ENCODE results near the gene COL1A1.

Gene COL1A1

DNA sequence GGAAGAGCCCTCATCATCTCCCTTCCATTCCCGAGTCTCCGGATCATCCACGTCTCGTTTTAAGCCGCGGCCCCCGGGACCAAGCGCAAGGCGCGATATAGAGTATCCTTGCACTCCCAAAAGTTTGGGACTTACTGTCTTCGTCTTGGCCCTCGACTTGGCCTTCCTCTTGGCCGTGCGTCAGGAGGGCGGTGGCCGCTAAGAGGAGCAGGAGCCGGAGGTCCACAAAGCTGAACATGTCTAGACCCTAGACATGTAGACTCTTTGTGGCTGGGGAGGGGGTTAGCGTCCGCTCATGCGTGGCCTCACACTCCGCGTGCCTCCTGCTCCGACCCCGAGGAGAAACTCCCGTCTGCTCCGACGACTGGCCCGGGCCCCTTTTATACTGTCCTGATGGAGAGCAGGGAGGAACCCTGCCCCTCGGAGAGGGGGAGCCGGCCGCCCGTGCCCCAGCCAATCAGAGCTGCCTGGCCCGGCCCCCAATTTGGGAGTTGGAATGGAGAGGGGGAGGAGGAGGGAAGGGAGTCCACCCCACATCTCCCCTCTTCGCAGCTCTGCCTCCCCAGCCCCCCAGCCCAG, at the start of gene COL1A1:
Gene COL1A1, minus strand, starts transcription at position 356 of the 579 bp plus-strand sequence. Its CDS starts 118 bp downstream, at position 238.
- no peak for DNase-seq

DNA sequence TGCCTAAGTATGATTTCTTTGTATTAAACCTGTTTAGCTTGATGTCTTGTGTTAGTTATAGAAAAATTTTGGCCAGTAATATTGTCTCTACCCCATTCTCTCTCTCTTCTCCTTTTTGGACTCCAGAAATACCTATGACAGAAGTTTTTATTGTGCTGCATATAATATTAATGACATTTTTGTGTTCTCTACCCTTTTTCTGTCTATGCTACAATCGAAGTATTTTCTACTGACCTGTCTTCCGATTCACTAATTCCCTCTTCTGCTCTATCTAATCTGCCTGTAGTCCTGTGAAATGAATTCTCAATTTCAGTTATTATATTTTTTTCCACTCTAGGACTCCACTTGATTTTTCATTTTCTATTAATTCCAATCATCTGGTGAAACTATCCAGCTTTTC, 46.8 kb upstream of the COL1A1 start:
- no peak for DNase-seq

DNA sequence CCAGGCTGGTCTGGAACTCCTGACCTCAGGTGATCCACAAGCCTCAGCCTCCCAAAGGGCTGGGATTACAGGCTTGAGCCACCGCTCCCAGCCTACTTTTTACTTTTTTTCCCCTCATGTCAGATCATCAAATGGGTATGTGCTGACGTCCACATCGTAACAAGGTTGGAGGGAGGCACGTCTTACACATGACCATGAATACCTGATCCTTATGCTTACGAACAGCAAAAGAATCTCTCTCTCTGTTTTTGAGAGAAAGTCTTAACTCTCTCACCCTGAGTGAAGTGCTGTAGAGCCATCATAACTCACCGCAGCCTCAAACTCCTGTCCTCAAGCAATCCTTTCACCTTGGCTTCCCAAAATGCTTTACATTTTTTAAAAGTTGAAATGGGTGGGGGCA, 43.3 kb upstream of the COL1A1 start:
- no peak for DNase-seq

DNA sequence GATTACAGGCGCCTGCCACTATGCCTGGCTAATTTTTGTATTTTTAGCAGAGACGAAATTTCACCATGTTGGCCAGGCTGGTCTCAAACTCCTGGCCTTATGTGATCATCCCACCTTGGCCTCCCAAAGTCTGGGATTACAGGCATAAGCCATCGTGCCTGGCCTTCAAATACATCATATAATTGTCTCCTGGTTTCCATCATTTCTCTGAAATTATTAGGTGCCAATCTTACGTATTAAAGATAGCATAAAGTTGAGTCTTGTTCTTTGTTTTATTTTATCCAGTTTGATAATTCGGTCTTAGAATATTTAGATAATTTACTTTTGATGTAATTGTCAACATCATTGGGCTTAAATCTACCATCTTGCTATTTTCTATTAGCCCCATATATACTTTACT, 40.0 kb upstream of the COL1A1 start:
- no peak for DNase-seq

DNA sequence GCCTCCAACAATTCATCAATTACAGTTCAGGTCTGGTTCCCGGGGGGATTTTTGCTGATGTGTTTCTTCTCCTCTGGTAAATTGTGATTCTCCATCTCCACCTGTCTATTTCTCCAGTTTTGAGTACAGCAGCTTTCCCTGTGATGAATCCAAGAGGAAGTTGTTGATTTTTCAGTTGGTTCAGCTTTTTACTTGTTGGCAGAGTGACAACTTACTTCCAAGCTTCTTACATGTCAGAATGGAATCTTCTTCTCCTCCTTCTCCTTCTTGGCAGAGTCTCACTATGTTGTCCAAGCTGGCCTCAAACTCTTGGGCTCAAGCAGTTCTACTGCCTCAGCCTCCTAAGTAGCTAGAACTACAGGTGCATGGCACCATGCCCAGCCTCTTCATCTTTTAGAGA, 39.4 kb upstream of the COL1A1 start:
- no peak for DNase-seq

DNA sequence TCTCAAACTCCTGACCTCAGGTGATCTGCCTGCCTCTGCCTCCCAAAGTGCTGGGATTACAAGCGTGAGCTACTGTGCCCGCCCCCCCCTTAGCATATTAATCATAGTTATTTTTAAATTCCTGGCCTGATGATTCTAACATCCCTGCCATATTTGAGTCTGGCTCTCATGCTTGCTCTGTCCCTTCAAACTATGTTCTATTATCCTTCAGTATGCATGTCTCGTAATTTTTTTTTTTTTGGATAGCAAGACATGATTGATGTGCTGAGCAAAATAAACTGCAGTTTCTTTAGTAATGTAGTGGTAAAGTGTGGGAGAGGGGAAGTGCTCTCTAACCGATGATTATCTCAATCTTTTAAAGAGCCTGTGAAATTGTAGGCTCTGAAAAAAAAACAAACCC, 38.5 kb upstream of the COL1A1 start:
- no peak for DNase-seq

DNA sequence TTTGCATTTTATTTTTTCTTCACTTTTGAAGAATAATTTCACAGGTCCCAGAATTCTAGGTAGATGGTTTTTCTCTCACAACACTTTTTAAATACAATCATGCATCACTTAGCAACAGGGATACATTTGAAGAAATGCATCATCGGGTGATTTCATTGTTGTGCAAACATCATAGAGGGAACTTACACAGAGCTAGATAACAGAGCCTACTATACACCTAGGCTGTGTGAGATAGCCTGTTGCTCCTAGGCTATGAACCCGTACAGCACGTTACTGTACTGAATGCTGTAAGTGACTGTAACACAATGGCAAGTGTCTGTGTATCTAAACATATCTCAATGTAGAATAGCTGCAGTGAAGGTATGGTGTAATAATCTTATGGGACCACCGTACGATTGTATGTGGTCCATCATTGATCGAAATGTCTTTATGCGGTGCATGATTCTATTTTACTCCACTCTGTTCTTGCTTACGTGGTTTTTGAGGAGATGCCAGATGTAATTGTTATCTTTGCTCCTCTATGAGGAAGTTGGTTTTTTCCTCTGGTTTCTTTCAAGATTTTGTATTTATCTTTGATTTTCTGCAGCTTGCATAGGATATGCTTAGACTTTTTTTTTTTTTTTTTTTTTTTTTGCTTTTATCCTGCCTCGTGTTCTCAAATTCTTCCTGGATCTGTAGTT, 37.3 kb upstream of the COL1A1 start:
- DNase-seq: no peak

DNA sequence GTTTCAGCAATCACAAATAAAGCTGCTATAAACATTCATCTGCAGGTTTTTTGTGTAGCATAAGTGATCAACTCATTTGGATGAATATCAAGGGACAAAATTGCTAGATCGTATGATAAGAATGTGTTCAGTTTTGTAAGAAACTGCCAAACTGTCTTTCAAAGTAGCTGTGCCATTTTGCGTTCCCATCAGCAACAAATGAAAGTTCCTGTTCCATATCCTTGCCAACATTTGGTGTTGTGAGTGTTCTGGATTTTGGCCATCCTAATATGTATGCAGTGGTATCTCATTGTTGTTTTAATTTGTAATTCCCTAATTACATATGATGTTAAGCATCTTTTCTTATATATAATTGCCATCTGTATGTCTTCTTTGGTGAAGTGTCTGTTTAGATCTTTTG, 36.5 kb upstream of the COL1A1 start:
- DNase-seq: no peak

DNA sequence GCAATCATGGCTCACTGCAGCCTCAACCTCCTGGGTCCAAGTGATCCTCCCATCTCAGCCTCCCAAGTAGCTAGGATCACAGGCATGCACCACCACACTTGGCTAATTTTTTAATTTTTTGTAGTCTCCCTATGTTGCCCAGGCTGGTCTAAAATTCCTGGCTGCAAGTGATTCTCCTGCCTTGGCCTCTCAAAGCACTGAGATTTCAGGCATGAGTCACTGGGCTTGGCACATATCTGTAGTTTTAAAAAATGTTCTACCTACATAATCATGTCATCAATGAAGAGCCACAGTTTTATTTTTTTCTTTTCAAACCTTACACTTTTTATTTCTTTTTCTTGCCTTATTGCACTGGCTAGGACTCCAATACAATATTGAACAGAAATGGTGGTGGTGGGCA, 33.1 kb upstream of the COL1A1 start:
- DNase-seq: no peak

DNA sequence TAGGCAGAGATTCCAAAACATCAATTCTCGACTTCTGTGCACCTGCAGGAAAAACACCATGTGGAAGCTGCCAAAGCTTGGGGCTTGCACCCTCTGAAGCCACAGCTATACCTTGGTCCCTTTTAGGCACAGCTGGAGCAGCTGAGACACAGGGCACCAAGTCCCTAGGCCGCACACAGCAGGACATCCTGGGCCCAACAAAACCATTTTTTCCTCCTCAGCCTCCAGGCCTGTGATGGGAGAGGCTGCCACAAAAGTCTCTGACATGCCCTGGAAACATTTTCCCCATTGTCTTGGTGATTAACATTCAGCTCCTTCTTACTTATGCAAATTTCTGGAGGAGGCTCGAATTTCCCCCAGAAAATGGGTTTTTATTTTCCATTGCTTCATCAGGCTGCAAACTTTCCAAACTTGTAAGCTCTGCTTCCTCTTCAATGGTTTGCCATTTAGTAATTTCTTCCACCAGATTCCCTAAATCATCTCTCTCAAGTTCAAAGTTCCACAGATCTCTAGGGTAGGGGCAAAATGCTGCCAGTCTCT, 24.3 kb upstream of the COL1A1 start:
- DNase-seq: no peak

DNA sequence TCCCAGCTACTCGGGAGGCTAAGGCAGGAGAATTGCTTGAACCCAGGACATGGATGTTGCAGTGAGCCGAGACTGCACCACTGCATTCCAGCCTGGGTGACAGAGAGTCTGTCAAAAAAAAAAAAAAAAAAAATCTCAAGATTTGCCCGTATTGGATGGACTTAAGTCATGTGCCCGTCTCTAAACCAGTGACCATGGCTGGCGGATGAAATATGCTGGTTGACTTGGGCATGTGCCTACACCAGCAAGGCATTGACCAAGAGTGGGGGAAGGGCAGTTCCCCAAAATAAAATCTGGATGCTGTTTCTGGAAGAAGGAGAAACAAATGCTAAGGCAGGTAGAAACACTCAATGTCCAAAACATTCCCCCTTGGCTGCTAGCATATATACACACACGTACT, 21.5 kb upstream of the COL1A1 start:
- DNase-seq: no peak

DNA sequence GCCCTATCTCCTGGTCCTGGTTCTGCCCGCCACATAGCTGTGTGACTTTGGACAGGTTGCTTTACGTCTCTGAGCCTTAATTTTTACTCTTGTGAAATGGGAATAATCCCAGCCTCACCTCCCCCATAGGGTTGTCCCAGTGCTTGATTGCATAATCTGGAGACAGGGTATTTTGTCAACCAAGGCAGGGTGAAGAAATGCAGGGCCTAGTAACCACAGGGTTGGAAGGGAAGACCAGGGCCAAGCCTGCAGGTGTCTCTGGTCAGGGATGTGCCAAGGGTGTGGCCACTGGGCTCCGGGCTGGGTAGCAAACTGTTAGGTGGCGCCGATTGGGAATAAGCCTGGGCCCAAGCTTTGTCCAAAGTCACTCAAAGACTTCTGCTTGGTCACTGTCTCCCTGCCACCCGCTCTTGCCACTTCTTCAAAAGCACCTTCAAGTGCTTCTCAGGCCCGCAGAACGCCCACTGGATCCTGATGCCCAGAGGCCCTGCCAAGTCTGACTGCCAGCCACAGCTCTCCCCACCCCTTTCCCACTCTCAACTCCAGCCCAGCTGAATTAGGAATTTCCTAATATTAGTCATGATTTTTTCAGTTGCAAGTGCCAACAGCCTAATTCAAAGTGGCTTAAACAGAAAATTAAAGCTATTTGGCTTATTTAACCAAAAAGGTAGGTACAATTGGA, 20.6 kb upstream of the COL1A1 start:
- DNase-seq: no peak

DNA sequence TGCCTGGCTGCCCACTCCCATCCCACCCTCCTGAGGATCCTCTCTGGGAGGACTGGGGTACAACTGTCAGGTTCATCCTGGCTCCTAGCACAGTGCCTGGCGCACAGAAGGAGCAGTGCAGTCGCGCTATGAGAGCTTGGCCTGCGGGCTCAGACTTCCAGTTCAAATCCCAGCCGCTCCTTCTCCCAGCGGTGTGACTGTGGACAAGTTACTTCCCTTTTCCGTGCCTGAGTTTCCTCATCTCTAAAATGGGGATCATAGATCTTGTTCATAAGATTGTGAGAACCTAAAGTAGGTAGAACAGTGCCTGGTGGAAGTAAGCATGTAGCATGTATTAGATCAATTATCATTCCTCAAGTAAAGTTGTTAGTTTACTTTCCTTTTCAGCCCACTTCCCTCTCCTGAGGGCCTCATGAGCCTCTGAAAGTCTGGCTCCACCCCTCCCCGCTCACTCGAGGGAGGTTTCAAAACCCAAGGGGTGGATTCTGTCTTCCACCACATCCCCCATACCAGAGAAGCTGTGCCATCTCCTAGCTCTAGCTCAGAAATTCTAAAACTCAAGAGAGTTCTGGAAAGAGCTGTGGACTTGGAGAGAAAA, 19.9 kb upstream of the COL1A1 start:
- peak; percentile 36 to 66 for DNase-seq

DNA sequence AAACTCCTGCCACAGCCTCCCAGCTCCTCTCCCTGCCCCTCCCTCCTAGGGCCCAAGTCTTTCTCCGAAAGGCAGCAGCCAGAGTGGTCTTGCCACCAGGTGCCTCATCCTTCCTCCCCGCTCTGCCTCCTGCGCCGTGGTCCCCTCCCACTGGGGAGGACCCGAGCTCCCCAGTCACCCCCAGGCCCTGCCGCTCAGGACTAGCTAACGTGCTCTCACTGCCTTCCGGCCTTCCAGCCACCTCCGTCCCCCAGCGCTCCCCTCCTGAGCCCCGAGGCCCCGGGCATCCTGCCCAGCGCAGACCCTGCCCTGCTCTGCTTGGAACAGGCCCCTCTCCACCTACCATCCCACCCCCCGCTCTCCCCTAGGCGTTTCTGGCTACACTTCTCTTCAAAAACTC, 19.4 kb upstream of the COL1A1 start:
- DNase-seq: no peak

DNA sequence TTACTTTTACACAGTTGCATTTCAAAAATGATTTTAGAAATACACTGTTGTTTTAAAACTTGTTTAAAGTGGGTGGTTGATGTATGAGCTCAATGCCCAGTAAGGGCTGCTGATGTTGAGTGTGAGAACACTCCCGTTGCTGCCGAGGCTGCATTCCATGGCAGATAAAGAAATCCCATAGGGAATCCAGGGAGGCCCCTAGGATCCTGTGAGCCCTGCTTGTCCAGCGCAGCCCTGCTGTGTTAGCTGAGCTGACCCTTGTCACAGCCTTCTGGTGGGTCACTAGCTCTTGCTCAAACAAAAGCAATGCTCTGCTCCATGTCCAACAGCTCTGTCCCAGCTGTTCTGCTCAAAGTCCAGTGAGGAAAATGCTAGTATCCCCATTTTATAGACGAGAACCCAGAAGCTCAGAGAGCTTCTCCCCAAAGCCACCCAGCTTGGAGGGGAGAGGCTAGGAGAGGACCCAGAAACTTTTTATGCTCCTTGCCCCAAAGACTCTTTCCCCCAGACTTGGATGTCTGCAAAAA, 18.6 kb upstream of the COL1A1 start:
- no peak for DNase-seq

DNA sequence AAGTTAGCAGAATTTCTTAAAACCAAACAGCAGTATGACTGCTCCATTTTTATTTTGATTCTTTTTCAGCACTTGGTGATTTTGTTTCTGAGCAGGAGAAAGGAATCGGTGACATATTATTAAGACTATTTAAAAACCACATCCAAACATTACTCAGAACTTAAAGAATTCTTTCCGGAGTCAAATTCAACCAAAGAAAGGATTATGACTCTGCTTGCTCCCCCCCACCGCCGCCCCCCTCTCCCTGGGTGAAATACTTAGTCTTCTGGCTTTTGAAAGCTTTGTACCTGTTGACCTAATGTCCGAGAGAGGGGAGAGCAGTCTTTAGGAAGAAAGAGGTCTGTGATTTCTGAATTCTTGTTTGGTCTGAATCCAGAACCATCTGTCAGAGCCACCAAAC, 17.9 kb upstream of the COL1A1 start:
- DNase-seq: no peak

DNA sequence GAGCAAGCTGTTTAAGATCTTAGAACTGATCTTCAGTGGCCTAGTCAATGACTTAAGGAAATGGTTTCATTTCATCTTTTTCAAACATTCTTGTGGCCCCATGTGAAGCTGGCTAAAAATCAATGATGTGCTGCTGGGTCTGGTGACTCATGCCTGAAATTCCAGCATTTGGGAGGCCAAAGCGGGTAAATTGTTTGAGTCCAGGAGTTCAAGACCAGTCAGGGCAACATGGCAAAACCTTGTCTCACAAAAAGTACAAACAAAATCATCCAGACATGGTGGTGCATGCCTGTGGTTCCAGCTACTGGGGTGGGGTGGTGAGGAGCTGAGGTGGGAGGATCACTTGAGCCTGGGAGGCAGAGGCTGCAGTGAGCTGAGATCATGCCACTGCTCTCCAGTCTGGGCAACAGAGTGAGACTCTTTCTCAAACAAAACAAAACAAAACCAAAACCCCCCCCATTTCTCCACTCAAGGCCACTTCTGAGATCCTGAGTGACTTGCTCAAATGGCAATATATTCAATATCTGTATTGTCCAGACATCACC, 17.4 kb upstream of the COL1A1 start:
- no peak for DNase-seq

DNA sequence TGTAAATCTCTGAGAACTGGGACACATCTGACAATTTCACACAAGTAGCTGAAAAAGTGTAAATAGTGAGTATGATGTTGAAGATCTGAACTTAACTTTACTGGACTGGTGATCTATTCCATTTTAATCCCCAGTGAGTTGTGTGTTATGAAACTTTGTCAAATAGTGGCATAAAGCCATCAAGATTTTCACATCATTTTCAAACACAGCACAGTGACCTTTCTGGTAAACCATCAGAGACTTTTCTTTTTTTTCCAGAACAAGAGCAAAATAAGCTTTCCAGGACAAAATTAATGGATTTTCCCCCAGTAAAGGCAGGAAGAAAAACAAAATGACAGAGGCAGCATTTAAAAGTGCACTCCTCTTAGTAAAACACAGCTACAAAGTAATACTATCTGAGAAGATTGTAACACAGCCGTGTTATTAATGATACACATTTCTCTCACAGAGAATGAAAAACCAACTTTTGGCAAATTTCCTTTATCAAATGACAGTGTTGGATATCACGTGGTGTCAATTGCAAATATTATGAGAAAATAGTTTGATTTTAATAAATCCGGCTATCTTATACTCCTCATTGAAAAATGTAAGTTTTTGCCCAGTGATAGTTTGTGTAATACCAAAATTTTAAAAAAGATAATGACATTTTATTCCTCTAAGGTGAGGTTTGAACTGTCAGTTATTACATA, 16.8 kb upstream of the COL1A1 start:
- DNase-seq: no peak

DNA sequence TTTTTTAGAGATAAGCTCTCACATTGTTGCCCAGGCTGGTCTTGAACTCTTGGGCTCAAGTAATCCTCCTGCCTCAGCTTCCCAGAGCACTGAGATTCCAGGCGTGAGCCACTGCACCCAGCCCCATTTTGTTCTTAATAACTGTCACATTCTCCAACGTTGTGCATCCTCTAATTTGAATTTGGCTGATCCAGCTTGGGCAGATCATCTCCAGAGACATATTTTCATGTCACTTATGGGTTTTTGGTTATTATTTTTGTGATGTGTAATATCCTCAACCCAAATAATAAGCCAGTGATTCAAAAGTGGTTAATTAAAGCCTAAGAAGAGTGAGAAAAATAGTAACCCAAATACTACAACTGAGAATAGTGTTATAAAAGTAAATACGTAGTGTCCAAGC, 16.2 kb upstream of the COL1A1 start:
- DNase-seq: no peak

DNA sequence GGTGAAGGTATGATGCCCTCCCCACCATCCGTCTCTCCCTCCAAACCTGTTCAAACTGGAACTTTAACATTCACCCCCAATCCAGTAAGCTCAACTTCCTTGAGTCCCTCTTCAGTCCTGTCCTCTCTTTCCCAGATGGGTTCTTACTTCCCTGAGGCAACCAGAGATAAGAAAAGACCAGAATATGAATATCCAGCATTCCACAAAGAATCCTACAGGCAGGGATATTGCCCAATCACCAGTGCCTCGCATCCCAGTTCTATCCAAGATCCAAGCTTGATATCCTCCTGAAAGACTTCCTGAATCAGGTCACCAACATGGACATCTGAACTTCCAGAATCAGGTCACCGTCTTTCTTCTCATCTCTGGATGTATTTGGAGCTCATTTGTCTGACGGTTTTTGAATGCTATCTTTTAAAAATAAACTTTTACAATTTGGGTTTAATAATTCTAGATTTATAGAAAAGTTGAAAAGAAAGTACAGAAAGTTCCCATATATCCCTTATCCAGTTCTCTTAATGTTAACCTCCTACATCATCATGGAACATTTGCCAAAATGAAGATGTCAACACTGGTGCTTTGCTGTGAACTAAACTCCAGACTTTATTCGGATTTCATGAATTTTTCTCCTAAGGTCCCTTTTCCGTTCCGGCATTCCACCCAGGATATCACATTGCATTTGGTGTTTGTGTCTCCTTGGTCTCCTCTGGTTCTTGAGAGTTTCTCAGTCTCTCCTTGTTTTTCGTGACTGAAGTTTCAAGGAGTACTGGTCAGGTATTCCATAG, 13.7 kb upstream of the COL1A1 start:
- DNase-seq: no peak

Measured in Kasumi-1 (cell line).